Progenitor cell of endocrine pancreas (in vitro differentiated cells): ENCODE data around the gene UFSP2. TPM values are rescaled to one million over a fixed set of nuclear protein-coding genes. Genes with fewer than 3 reads are reported as not detected.

Source experiments
- DNase-seq: peaks from one replicate; pipeline ENCODE4 v3.0.0; 2021; ENCODE audit warnings: low spot score; ENCODE audit not compliant: unreplicated experiment
- H3K27ac Mint-ChIP-seq: 2 replicates; pipeline ENCODE4 v1.8.0; 2021; ENCODE audit warnings: mild to moderate bottlenecking, moderate library complexity, mixed read lengths
- H3K27me3 Mint-ChIP-seq: 2 replicates; pipeline ENCODE4 v1.8.0; 2021; ENCODE audit warnings: mixed read lengths
- H3K36me3 Mint-ChIP-seq: 2 replicates; pipeline ENCODE4 v1.8.0; 2022; ENCODE audit warnings: mixed read lengths; ENCODE audit not compliant: insufficient read depth
- H3K4me1 Mint-ChIP-seq: 2 replicates; pipeline ENCODE4 v1.8.0; 2021; ENCODE audit warnings: low read depth, mixed read lengths
- H3K4me3 Mint-ChIP-seq: 2 replicates; pipeline ENCODE4 v1.8.0; 2021; ENCODE audit warnings: low read depth, mild to moderate bottlenecking, moderate library complexity, mixed read lengths
- H3K9me3 Mint-ChIP-seq: 2 replicates; pipeline ENCODE4 v1.8.0; 2021; ENCODE audit warnings: low read depth, mixed read lengths
- total RNA-seq: library from RNA; stranded (reverse); gene quantifications from 2 replicates; pipeline ENCODE4 v1.2.1, GENCODE V29; 2021
- TF ChIP-seq, protein P1 (sequence below): fragments of 200-600 bp; sonication (generic); IDR thresholded peaks from one replicate; pipeline ENCODE4 v1.5.0; 2021; ENCODE audit warnings: antibody characterized with exemption, mild to moderate bottlenecking; ENCODE audit not compliant: unreplicated experiment

Gene UFSP2
- total RNA-seq, 1 donor from 2014 or later: 32.3 TPM

GRCh38 chr4:185361872-185362271, 63.9 kb downstream of the UFSP2 start:
- H3K36me3 Mint-ChIP-seq: peaks cover 9% of the 10 kb centered on the region
- H3K27ac Mint-ChIP-seq: no peak overlapping the region
- no peaks in the 10 kb centered on the region for H3K9me3 Mint-ChIP-seq
- H3K27me3 Mint-ChIP-seq: no peaks in the 10 kb centered on the region
- H3K4me1 Mint-ChIP-seq: peaks cover 4% of the 10 kb centered on the region
- no peak overlapping the region for H3K4me3 Mint-ChIP-seq
- DNase-seq: no peak
- TF ChIP-seq, protein P1, sequence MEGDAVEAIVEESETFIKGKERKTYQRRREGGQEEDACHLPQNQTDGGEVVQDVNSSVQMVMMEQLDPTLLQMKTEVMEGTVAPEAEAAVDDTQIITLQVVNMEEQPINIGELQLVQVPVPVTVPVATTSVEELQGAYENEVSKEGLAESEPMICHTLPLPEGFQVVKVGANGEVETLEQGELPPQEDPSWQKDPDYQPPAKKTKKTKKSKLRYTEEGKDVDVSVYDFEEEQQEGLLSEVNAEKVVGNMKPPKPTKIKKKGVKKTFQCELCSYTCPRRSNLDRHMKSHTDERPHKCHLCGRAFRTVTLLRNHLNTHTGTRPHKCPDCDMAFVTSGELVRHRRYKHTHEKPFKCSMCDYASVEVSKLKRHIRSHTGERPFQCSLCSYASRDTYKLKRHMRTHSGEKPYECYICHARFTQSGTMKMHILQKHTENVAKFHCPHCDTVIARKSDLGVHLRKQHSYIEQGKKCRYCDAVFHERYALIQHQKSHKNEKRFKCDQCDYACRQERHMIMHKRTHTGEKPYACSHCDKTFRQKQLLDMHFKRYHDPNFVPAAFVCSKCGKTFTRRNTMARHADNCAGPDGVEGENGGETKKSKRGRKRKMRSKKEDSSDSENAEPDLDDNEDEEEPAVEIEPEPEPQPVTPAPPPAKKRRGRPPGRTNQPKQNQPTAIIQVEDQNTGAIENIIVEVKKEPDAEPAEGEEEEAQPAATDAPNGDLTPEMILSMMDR: no peak

DNA sequence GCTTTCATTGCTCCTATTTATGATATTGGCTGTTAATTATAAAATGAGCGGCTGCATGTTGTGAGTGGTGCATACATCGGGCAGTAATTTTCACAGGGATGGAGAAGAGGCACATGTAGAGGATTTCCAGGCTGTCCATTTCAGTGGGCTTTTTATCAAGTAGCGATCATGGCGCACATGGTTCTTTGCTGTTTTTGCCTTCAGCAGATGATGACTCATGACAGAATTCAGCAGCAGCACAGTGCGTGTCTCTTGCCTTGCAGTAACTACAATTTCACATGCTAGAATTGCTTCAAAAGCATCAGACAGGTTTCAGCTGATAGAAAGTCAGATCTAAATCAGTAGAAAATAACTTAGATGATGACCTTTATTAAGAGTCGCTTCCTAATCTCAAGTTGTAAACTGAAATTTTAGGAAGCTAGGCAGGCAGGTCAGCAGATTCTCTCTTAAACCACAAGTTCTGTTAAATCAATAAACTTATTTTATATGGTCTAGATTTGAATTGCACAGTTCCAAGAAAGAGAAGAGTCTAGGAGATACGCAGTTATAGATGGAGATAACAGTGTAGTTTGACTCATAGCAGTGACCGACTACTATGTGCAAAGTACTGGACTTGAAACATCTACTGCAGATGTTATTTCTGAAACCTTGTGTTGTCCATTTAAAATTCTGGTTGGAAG, 65.9 kb downstream of the UFSP2 start:
- H3K4me3 Mint-ChIP-seq: no peak overlapping the region
- H3K27me3 Mint-ChIP-seq: no peaks in the 10 kb centered on the region
- TF ChIP-seq, protein P1: no peak
- H3K27ac Mint-ChIP-seq: no peak overlapping the region
- no peak for DNase-seq
- H3K36me3 Mint-ChIP-seq: peaks cover 8% of the 10 kb centered on the region
- peaks cover 4% of the 10 kb centered on the region for H3K4me1 Mint-ChIP-seq
- no peaks in the 10 kb centered on the region for H3K9me3 Mint-ChIP-seq

DNA sequence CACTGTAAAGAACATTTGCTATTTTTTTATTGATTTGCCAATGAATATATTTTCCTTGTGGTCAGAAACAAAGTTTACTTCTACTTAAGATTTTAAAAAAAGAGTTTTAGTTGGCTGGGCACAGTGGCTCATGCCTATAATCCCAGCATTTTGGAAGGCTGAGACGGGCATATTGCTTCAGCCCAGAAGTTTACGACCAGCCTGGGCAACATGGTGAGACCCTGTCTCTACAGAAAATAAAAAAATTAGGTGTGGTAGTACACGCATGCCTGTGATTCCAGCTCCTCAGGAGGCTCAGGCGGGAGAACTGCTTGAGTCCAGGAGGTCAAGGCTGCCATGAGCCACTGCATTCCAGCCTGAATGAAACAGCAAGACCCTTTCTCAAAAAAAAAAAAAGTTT, 66.8 kb downstream of the UFSP2 start:
- H3K4me3 Mint-ChIP-seq: no peak overlapping the region
- peaks cover 8% of the 10 kb centered on the region for H3K36me3 Mint-ChIP-seq
- H3K27ac Mint-ChIP-seq: no peak overlapping the region
- H3K4me1 Mint-ChIP-seq: peaks cover 4% of the 10 kb centered on the region
- no peaks in the 10 kb centered on the region for H3K9me3 Mint-ChIP-seq
- DNase-seq: no peak
- TF ChIP-seq, protein P1: no peak
- no peaks in the 10 kb centered on the region for H3K27me3 Mint-ChIP-seq

GRCh38 chr4:185358514-185358913, 67.2 kb downstream of the UFSP2 start:
- H3K9me3 Mint-ChIP-seq: no peaks in the 10 kb centered on the region

GRCh38 chr4:185357733-185358440, 67.9 kb downstream of the UFSP2 start:
- peaks cover 10% of the 10 kb centered on the region for H3K36me3 Mint-ChIP-seq
- H3K4me3 Mint-ChIP-seq: no peak overlapping the region
- no peak overlapping the region for H3K27ac Mint-ChIP-seq
- no peaks in the 10 kb centered on the region for H3K9me3 Mint-ChIP-seq
- TF ChIP-seq, protein P1: no peak
- H3K27me3 Mint-ChIP-seq: no peaks in the 10 kb centered on the region
- H3K4me1 Mint-ChIP-seq: peaks cover 2% of the 10 kb centered on the region
- DNase-seq: no peak

More at GRCh38 chr4:185358514-185358913, 67.2 kb downstream of the UFSP2 start:
- Mint-ChIP-seq H3K4me1 (peaks cover 4% of the 10 kb centered on the region), H3K36me3 (peaks cover 9% of the 10 kb centered on the region), H3K4me3 (no peak overlapping the region), H3K27me3 (no peaks in the 10 kb centered on the region), H3K27ac (no peak overlapping the region)
- TF ChIP-seq, protein P1: no peak
- no peak for DNase-seq
